ENCODE measurements around the gene MFSD11.
"Not testable (repeated sequence)": the region's sequence is repeated elsewhere in the genome, so short reads cannot be mapped to it uniquely, and the experiment has no call there.

DNA sequence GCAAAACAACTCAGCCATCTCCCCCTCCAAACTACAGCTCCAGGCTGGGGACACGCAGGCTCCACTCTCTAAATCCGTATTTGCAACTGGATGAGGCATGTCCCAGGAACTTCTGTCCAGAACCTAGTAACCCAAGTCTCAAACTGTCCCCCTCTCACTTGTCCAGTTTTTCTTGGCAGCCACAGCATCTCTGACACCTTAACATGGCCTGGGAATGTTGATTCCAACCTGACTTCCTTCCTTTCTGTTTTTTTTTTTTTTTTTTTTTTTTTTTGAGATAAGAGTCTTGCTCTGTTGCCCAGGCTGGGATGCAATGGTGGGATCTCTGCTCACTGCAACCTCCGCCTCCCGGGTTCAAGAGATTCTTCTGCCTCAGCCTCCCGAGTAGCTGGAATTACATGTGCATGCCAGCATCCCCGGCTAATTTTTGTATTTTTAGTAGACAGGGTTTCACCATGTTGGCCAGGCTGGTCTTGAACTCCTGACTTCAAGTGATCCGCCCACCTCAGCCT lies 39.4 kb upstream of the MFSD11 start:
- TF ChIP-seq, protein P1, sequence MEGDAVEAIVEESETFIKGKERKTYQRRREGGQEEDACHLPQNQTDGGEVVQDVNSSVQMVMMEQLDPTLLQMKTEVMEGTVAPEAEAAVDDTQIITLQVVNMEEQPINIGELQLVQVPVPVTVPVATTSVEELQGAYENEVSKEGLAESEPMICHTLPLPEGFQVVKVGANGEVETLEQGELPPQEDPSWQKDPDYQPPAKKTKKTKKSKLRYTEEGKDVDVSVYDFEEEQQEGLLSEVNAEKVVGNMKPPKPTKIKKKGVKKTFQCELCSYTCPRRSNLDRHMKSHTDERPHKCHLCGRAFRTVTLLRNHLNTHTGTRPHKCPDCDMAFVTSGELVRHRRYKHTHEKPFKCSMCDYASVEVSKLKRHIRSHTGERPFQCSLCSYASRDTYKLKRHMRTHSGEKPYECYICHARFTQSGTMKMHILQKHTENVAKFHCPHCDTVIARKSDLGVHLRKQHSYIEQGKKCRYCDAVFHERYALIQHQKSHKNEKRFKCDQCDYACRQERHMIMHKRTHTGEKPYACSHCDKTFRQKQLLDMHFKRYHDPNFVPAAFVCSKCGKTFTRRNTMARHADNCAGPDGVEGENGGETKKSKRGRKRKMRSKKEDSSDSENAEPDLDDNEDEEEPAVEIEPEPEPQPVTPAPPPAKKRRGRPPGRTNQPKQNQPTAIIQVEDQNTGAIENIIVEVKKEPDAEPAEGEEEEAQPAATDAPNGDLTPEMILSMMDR (IDR thresholded peaks at IDR 0.05), result not testable (repeated sequence)
- TF ChIP-seq POLR2A (IDR thresholded peaks at IDR 0.05), result not testable (repeated sequence)

Measured in heart left ventricle (tissue), 13 donors.